Neural cell (in vitro differentiated cells): ENCODE data around the gene ANO4. TPM values are rescaled to one million over a fixed set of nuclear protein-coding genes. Genes with fewer than 3 reads are reported as not detected.

Source experiments
- H2AFZ ChIP-seq: fragments of 200-600, 300-800 bp; sonication (generic), shearing (Covaris generic); 2 replicates; pipeline ENCODE4 v1.6.0; 2014; ENCODE audit warnings: low read depth, mild to moderate bottlenecking, antibody characterized with exemption, low read length, moderate library complexity
- H3F3A ChIP-seq: fragments of 200-600 bp; shearing (Covaris generic); 2 replicates; pipeline ENCODE4 v1.6.1; 2016; ENCODE audit warnings: mild to moderate bottlenecking, moderate library complexity, mixed read lengths, antibody characterized with exemption, low read length; ENCODE audit not compliant: insufficient read depth, poor library complexity, severe bottlenecking
- H3K27ac ChIP-seq: fragments of 200-600, 300-800 bp; sonication (generic), shearing (Covaris generic); 2 replicates; pipeline ENCODE4 v1.5.1; 2014; ENCODE audit warnings: mild to moderate bottlenecking, low read length, moderate library complexity
- H3K27me3 ChIP-seq: fragments of 300-800, 200-600 bp; sonication (generic), shearing (Covaris generic); 2 replicates; pipeline ENCODE4 v1.6.0; 2014; ENCODE audit warnings: mild to moderate bottlenecking, low read depth, low read length, moderate library complexity; ENCODE audit not compliant: insufficient read depth
- H3K36me3 ChIP-seq: fragments of 300-800, 200-600 bp; sonication (generic), shearing (Covaris generic); 2 replicates; pipeline ENCODE4 v1.5.1; 2014; ENCODE audit warnings: mild to moderate bottlenecking, antibody characterized with exemption, low read length, moderate library complexity; ENCODE audit not compliant: insufficient read depth
- H3K4me2 ChIP-seq: fragments of 300-800, 200-600 bp; sonication (generic), shearing (Covaris generic); 2 replicates; pipeline ENCODE4 v1.6.0; 2014; ENCODE audit warnings: mild to moderate bottlenecking, low read length
- H3K4me3 ChIP-seq: fragments of 300-800, 200-600 bp; sonication (generic), shearing (Covaris generic); 2 replicates; pipeline ENCODE4 v1.5.1; 2014; ENCODE audit warnings: mild to moderate bottlenecking, low read length, moderate library complexity
- H3K79me2 ChIP-seq: fragments of 200-600 bp; shearing (Covaris generic); replicated peaks from 2 replicates; pipeline ENCODE4 v1.6.0; 2014; ENCODE audit warnings: mild to moderate bottlenecking, low read length, moderate library complexity; ENCODE audit not compliant: insufficient read depth
- H3K9ac ChIP-seq: fragments of 300-800, 200-600 bp; sonication (generic), shearing (Covaris generic); 2 replicates; pipeline ENCODE4 v1.6.1; 2016; ENCODE audit warnings: mild to moderate bottlenecking, low read length, mixed read lengths
- H3K9me2 ChIP-seq: fragments of 200-600 bp; shearing (Covaris generic); 2 replicates; pipeline ENCODE4 v1.6.1; 2016; ENCODE audit warnings: mild to moderate bottlenecking, low read length, mixed read lengths; ENCODE audit not compliant: insufficient read depth
- H3K9me3 ChIP-seq: fragments of 200-600, 300-800 bp; sonication (generic), shearing (Covaris generic); 2 replicates; pipeline ENCODE4 v1.6.1; 2016; ENCODE audit warnings: mild to moderate bottlenecking, mixed run types, low read length, moderate library complexity, mixed read lengths
- H4K20me1 ChIP-seq: fragments of 200-600 bp; shearing (Covaris generic); 2 replicates; pipeline ENCODE4 v1.6.1; 2016; ENCODE audit warnings: mild to moderate bottlenecking, mixed run types; ENCODE audit not compliant: insufficient read depth
- CTCF ChIP-seq: fragments of 450-650 bp; IDR thresholded peaks from 2 replicates; pipeline ENCODE4 v1.5.1; 2014; ENCODE audit warnings: antibody characterized with exemption, mild to moderate bottlenecking, moderate library complexity; ENCODE audit not compliant: poor library complexity, severe bottlenecking
- EP300 ChIP-seq: fragments of 450-650 bp; conservative IDR thresholded peaks from 2 replicates; pipeline ENCODE4 v1.6.1; 2014; ENCODE audit warnings: antibody characterized with exemption, mild to moderate bottlenecking, moderate library complexity; ENCODE audit not compliant: poor library complexity, severe bottlenecking
- MXI1 ChIP-seq: fragments of 450-650 bp; conservative IDR thresholded peaks from 2 replicates; pipeline ENCODE4 v1.6.1; 2014; ENCODE audit warnings: antibody characterized with exemption, mild to moderate bottlenecking; ENCODE audit not compliant: poor library complexity, severe bottlenecking
- POLR2AphosphoS5 ChIP-seq: IDR thresholded peaks from 2 replicates; pipeline ENCODE4 v1.6.1; 2012
- RAD21 ChIP-seq: fragments of 450-650 bp; conservative IDR thresholded peaks from 2 replicates; pipeline ENCODE4 v1.6.1; 2014; ENCODE audit warnings: antibody characterized with exemption, mild to moderate bottlenecking, moderate library complexity
- SMC3 ChIP-seq: fragments of 450-650 bp; conservative IDR thresholded peaks from 2 replicates; pipeline ENCODE4 v1.6.1; 2014; ENCODE audit warnings: antibody characterized with exemption, mild to moderate bottlenecking, moderate library complexity; ENCODE audit not compliant: poor library complexity
- polyA plus RNA-seq: library from polyadenylated mRNA; depleted of rRNA; stranded (reverse); fragments of >200 nt; gene quantifications from 2 replicates; pipeline ENCODE4 v1.2.3, GENCODE V29; 2014
- TF ChIP-seq, protein P1 (sequence below): IDR thresholded peaks from 2 replicates; pipeline ENCODE4 v1.6.1; 2012; ENCODE audit warnings: borderline replicate concordance

The ANO4 gene
- polyA plus RNA-seq, 1 donor from 2014 or later = 11.1 TPM

- no peak overlapping the region for H2AFZ ChIP-seq
Measured at GRCh38 chr12:100840748-100841147, 46.2 kb downstream of the ANO4 start.

GRCh38 chr12:100842156-100842555 lies 47.6 kb downstream of the ANO4 start:
- no peak overlapping the region for H3K27ac ChIP-seq
- TF ChIP-seq SMC3 (no peak), RAD21 (no peak), EP300 (no peak), MXI1 (no peak), POLR2AphosphoS5 (no peak), CTCF (no peak)
- TF ChIP-seq, protein P1, sequence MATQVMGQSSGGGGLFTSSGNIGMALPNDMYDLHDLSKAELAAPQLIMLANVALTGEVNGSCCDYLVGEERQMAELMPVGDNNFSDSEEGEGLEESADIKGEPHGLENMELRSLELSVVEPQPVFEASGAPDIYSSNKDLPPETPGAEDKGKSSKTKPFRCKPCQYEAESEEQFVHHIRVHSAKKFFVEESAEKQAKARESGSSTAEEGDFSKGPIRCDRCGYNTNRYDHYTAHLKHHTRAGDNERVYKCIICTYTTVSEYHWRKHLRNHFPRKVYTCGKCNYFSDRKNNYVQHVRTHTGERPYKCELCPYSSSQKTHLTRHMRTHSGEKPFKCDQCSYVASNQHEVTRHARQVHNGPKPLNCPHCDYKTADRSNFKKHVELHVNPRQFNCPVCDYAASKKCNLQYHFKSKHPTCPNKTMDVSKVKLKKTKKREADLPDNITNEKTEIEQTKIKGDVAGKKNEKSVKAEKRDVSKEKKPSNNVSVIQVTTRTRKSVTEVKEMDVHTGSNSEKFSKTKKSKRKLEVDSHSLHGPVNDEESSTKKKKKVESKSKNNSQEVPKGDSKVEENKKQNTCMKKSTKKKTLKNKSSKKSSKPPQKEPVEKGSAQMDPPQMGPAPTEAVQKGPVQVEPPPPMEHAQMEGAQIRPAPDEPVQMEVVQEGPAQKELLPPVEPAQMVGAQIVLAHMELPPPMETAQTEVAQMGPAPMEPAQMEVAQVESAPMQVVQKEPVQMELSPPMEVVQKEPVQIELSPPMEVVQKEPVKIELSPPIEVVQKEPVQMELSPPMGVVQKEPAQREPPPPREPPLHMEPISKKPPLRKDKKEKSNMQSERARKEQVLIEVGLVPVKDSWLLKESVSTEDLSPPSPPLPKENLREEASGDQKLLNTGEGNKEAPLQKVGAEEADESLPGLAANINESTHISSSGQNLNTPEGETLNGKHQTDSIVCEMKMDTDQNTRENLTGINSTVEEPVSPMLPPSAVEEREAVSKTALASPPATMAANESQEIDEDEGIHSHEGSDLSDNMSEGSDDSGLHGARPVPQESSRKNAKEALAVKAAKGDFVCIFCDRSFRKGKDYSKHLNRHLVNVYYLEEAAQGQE = no peak

More at GRCh38 chr12:100840748-100841147, 46.2 kb downstream of the ANO4 start:
- no peak for TF ChIP-seq SMC3
- TF ChIP-seq, protein P1 = no peak
- Histone ChIP-seq H3K9ac (no peak overlapping the region), H4K20me1 (no peaks in the 10 kb centered on the region), H3K9me2 (no peaks in the 10 kb centered on the region), H3K27me3 (no peaks in the 10 kb centered on the region), H3F3A (no peaks in the 10 kb centered on the region), H3K27ac (no peak overlapping the region), H3K4me3 (no peak overlapping the region), H3K36me3 (no peaks in the 10 kb centered on the region), H3K9me3 (no peaks in the 10 kb centered on the region), H3K4me2 (no peak overlapping the region), H3K79me2 (no peaks in the 10 kb centered on the region)

More at GRCh38 chr12:100842156-100842555, 47.6 kb downstream of the ANO4 start:
- H4K20me1 ChIP-seq = no peaks in the 10 kb centered on the region
- no peak overlapping the region for H3K9ac ChIP-seq
- H3K79me2 ChIP-seq = no peaks in the 10 kb centered on the region
- no peak overlapping the region for H2AFZ ChIP-seq
- H3K9me3 ChIP-seq = no peaks in the 10 kb centered on the region
- H3F3A ChIP-seq = no peaks in the 10 kb centered on the region
- no peaks in the 10 kb centered on the region for H3K9me2 ChIP-seq
- no peak overlapping the region for H3K4me2 ChIP-seq
- H3K4me3 ChIP-seq = no peak overlapping the region
- no peaks in the 10 kb centered on the region for H3K27me3 ChIP-seq
- H3K36me3 ChIP-seq = no peaks in the 10 kb centered on the region
